K562 (cell line): ENCODE results near the gene HS2ST1. TPM values are rescaled to one million over a fixed set of nuclear protein-coding genes. Genes with fewer than 3 reads are reported as not detected.
A peak's percentile ranks its signal among the peaks of the same experiment; 100 is the strongest.

Experiments used
- ATF1 ChIP-seq, 2 experiments: fragments of 450-650 bp in 1 of 2; IDR thresholded peaks; 2 replicates each; pipeline ENCODE4 v1.6.1; 2016; ENCODE audit warnings: missing compliant biosample characterization in 1 of 2, missing genetic modification characterization in 1 of 2
- CBFA2T2 ChIP-seq: fragments of 450-650 bp; conservative IDR thresholded peaks from 2 replicates; pipeline ENCODE4 v1.6.1; 2017; ENCODE audit warnings: mild to moderate bottlenecking
- E2F3 ChIP-seq: fragments of 250-450 bp; sonication (Bioruptor Pico); IDR thresholded peaks from 2 replicates; pipeline ENCODE4 v1.4.0; 2020; ENCODE audit warnings: mild to moderate bottlenecking
- HNRNPK ChIP-seq: fragments of 200-400 bp; formaldehyde crosslinking; IDR thresholded peaks from one replicate; pipeline ENCODE4 v1.6.1; 2018; ENCODE audit warnings: mild to moderate bottlenecking, low read depth, low read length; ENCODE audit not compliant: poor library complexity, severe bottlenecking
- HSF4 ChIP-seq: fragments of 250-450 bp; sonication (Bioruptor Pico); IDR thresholded peaks from 2 replicates; pipeline ENCODE4 v2.1.2; 2022; ENCODE audit warnings: mild to moderate bottlenecking, moderate library complexity, borderline replicate concordance
- MBD1 ChIP-seq: fragments of 250-450 bp; sonication (Bioruptor Pico); IDR thresholded peaks from 2 replicates; pipeline ENCODE4 v1.8.0; 2022; ENCODE audit warnings: inconsistent platforms
- NFIX ChIP-seq: fragments of 250-450 bp; sonication (Bioruptor Pico); IDR thresholded peaks from 2 replicates; pipeline ENCODE4 v1.4.0; 2020; ENCODE audit warnings: low read depth, mild to moderate bottlenecking, moderate library complexity
- NFYB ChIP-seq: IDR thresholded peaks from 2 replicates; pipeline ENCODE4 v1.6.1; 2011; ENCODE audit warnings: mild to moderate bottlenecking, moderate library complexity; ENCODE audit not compliant: insufficient read length; ENCODE audit errors: extremely low read depth
- NR2F6 ChIP-seq: fragments of 450-650 bp; formaldehyde crosslinking; IDR thresholded peaks from 2 replicates; pipeline ENCODE4 v1.4.0; 2020; ENCODE audit warnings: mild to moderate bottlenecking
- PHB2 ChIP-seq: fragments of 450-650 bp; IDR thresholded peaks from 2 replicates; pipeline ENCODE4 v1.6.1; 2017; ENCODE audit warnings: low read depth
- POLR3A ChIP-seq: IDR thresholded peaks from 2 replicates; pipeline ENCODE4 v1.6.1; 2011; ENCODE audit warnings: borderline replicate concordance, mild to moderate bottlenecking, moderate library complexity; ENCODE audit not compliant: insufficient read length, insufficient read depth; ENCODE audit errors: extremely low read depth
- PPARD ChIP-seq: fragments of 250-450 bp; sonication (Bioruptor Pico); IDR thresholded peaks from 2 replicates; pipeline ENCODE4 v1.8.0; 2022; ENCODE audit warnings: inconsistent platforms, mild to moderate bottlenecking, moderate library complexity
- RAD21 ChIP-seq, 2 experiments: fragments of 250-450 bp in 1 of 2; fragments of 450-650 bp in 1 of 2; sonication (Bioruptor Pico) in 1 of 2; formaldehyde crosslinking in 1 of 2; IDR thresholded peaks in 1 of 2; conservative IDR thresholded peaks in 1 of 2; 2 replicates each; pipeline versions ENCODE4 v1.4.0 to v1.8.0; 2020 to 2022; ENCODE audit warnings: mild to moderate bottlenecking in 2 of 2, moderate library complexity in 1 of 2
- RBM17 ChIP-seq: fragments of 200-400 bp; formaldehyde crosslinking; IDR thresholded peaks from 2 replicates; pipeline ENCODE4 v1.6.1; 2017; ENCODE audit warnings: low read depth, mild to moderate bottlenecking, low read length, borderline replicate concordance
- RCOR1 ChIP-seq, 2 experiments: IDR thresholded peaks; 2 replicates each; pipeline ENCODE4 v1.6.1; 2012; ENCODE audit warnings: low read depth in 2 of 2, low read length in 2 of 2, borderline replicate concordance in 1 of 2, improper control_type of control experiment in 1 of 2
- SMAD1 ChIP-seq: fragments of 150-350 bp; IDR thresholded peaks from 2 replicates; pipeline ENCODE4 v1.6.1; 2014; ENCODE audit warnings: low read length, low read depth; ENCODE audit not compliant: partially characterized antibody
- SOX6 ChIP-seq: fragments of 450-650 bp; IDR thresholded peaks from 2 replicates; pipeline ENCODE4 v1.6.1; 2014; ENCODE audit warnings: mild to moderate bottlenecking
- SREBF2 ChIP-seq: sonication (generic); formaldehyde crosslinking; IDR thresholded peaks from 2 replicates; pipeline ENCODE4 v1.4.0; 2020; ENCODE audit warnings: mild to moderate bottlenecking, missing genetic modification reagents
- SRSF1 ChIP-seq: fragments of 200-400 bp; formaldehyde crosslinking; IDR thresholded peaks from 2 replicates; pipeline ENCODE4 v1.6.1; 2017; ENCODE audit warnings: mild to moderate bottlenecking, low read depth, low read length, moderate library complexity
- TAF7 ChIP-seq: fragments of 450-650 bp; IDR thresholded peaks from 2 replicates; pipeline ENCODE4 v1.6.1; 2016; ENCODE audit warnings: missing genetic modification characterization, missing compliant biosample characterization
- TARDBP ChIP-seq: fragments of 450-650 bp; IDR thresholded peaks from 2 replicates; pipeline ENCODE4 v1.6.1; 2016
- UBTF ChIP-seq, 2 experiments: IDR thresholded peaks; 2 replicates each; pipeline ENCODE4 v1.6.1; 2012; ENCODE audit warnings: improper control_type of control experiment in 2 of 2, low read depth in 2 of 2, low read length in 2 of 2, borderline replicate concordance in 1 of 2
- ZFP36 ChIP-seq: fragments of 150-350 bp; IDR thresholded peaks from 2 replicates; pipeline ENCODE4 v1.6.1; 2018; ENCODE audit warnings: low read length, low read depth; ENCODE audit not compliant: partially characterized antibody
- ZNF143 ChIP-seq: sonication (generic); formaldehyde crosslinking; IDR thresholded peaks from 2 replicates; pipeline ENCODE4 v1.9.0; 2022; ENCODE audit warnings: mild to moderate bottlenecking, missing genetic modification reagents
- ZNF740 ChIP-seq, 3 experiments: fragments of 200-800 bp in 1 of 3; sonication (Bioruptor generic) in 1 of 3; sonication (generic) in 1 of 3; formaldehyde crosslinking in 1 of 3; IDR thresholded peaks; 2 replicates each; pipeline versions ENCODE4 v1.6.1 to v1.8.0; 2016 to 2022; ENCODE audit warnings: mild to moderate bottlenecking in 2 of 3, missing compliant biosample characterization in 2 of 3, missing genetic modification characterization in 2 of 3, missing genetic modification reagents in 1 of 3
- polyA plus RNA-seq, 8 experiments: library from polyadenylated mRNA; depleted of rRNA in 4 of 8; stranded (reverse) in 5 of 8; unstranded in 3 of 8; fragments of >200 nt; fragmentation: Nextera tagmentation in 2 of 8; fragmentation: Illumina TruSeq in 1 of 8; extraction: Ambion mirVana in 2 of 8; extraction: Trizol in 1 of 8; gene quantifications; 2 replicates each; pipeline versions ENCODE4 v1.2.1 to v1.2.3, GENCODE V29; 2011 to 2014; ENCODE audit warnings: inconsistent platforms in 1 of 8, missing spikeins in 1 of 8
- total RNA-seq, 7 experiments: library from RNA; depleted of rRNA in 6 of 7; stranded (reverse); fragments of >200 nt in 6 of 7; fragmentation: Illumina TruSeq in 2 of 7; extraction: Trizol in 2 of 7; gene quantifications; 2 replicates each; pipeline versions ENCODE4 v1.2.1 to v1.2.3, GENCODE V29; 2011 to 2021; ENCODE audit warnings: low replicate concordance in 1 of 7

The HS2ST1 gene
- total and polyA plus RNA-seq, 9 of the 15 experiments (the other 6 are each of a cell fraction or from before 2014, with no cell fraction given), result 7.7 to 43.3 (median 25.8) TPM

- no peak for TF ChIP-seq SRSF1
- no peak for TF ChIP-seq NFYB
- no peak for TF ChIP-seq TAF7 (tag)
- no peak for TF ChIP-seq E2F3 (CRISPR knock-in tag)
- TF ChIP-seq RBM17, result no peak
- no peak for TF ChIP-seq SREBF2 (CRISPR knock-in tag)
- TF ChIP-seq POLR3A, result no peak
- TF ChIP-seq ZNF740 (CRISPR knock-in tag; IDR thresholded peaks at IDR 0.05), result no peak
- TF ChIP-seq ZNF740 (tag; IDR thresholded peaks at IDR 0.05), result no peak
- TF ChIP-seq SOX6, result no peak
- no peak for TF ChIP-seq MBD1 (CRISPR knock-in tag)
- TF ChIP-seq PHB2, result no peak
- TF ChIP-seq CBFA2T2, result no peak
- TF ChIP-seq PPARD (CRISPR knock-in tag), result no peak
- no peak for TF ChIP-seq ZNF143 (CRISPR knock-in tag)
- TF ChIP-seq RAD21 (CRISPR knock-in tag; conservative IDR thresholded peaks at IDR 0.05 in 1 of 2, IDR thresholded peaks at IDR 0.05 in 1 of 2), result peak; percentile 82 to 90
- no peak for TF ChIP-seq NR2F6 (CRISPR knock-in tag)
- TF ChIP-seq NFIX, result no peak
- no peak for TF ChIP-seq HNRNPK
- no peak for TF ChIP-seq TARDBP
- TF ChIP-seq SMAD1, result no peak
- no peak for TF ChIP-seq HSF4 (CRISPR knock-in tag)
- TF ChIP-seq RCOR1 (IDR thresholded peaks at IDR 0.05; ENCODE audit: borderline replicate concordance in 1 of 2, low read depth in 2 of 2, low read length in 2 of 2), result no peak
- no peak for TF ChIP-seq ATF1 (CRISPR knock-in tag; IDR thresholded peaks at IDR 0.05)
- no peak for TF ChIP-seq ATF1 (tag; IDR thresholded peaks at IDR 0.05)
- TF ChIP-seq UBTF (IDR thresholded peaks at IDR 0.05; ENCODE audit: borderline replicate concordance in 1 of 2, low read depth in 2 of 2, low read length in 2 of 2), result no peak
- no peak for TF ChIP-seq ZFP36
Observed at GRCh38 chr1:87131809-87132283, 217.4 kb downstream of the HS2ST1 start (continued).
